ENCODE measurements around the gene CX3CL1.

GRCh38 chr16:57333402-57333801 lies 38.9 kb upstream of the CX3CL1 start:
- TF ChIP-seq CTCF (conservative IDR thresholded peaks at IDR 0.05; ENCODE audit: low read length) (no peak), EZH2phosphoT487 (IDR thresholded peaks at IDR 0.05; ENCODE audit: borderline replicate concordance, low read depth, low read length) (no peak)

All from OCI-LY7 (cell line).